ENCODE results near the gene PARK7. TPM values are rescaled to one million over a fixed set of nuclear protein-coding genes. Genes with fewer than 3 reads are reported as not detected.
A peak's percentile ranks its signal among the peaks of the same experiment; 100 is the strongest.

The PARK7 gene
- total RNA-seq, 4 donors from 2014 or later = 93.9 to 156 (median 129) TPM

DNA sequence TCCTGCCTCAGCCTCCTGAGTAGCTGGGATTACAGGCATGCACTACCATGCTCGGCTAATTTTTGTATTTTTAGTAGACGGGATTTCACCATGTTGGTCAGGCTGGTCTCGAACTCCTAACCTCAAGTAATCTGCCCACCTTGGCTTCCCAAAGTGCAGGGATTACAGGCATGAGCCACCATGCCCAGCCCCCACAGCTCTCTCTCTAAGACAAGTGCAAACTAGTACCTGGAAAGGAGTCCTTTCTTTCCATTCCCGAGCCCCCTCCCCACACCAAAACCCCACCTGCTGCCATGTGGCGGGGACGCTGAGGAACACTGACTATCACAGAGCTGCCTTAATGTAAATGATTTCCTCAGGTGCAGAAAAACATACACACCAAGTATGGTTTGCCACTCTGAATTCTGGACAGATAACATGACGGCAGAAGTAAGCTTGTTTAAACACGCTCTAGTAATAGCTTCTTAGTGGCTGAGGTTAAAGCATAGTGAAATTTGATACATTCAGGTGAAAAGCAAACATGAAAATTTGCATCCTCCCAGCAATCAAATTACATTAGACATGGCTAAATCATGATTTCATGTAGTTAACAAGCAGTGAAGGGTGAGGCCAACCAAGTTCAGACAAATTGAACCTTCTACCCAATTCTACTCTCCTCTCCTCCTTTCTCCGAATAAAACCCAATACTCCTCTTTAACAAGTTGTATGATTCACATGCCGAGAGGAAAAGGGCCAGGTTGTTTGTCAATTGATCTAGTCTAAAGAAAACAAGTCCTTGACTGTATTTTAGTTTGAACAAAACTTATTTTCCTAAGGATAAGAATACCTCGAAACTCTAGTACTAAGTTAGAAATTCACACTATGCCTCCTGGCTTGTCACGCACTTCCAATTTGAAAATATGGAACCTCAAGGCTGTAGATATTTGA is 44.8 kb downstream of the PARK7 start:
- H3K9me3 ChIP-seq = no peaks in the 10 kb centered on the region
- H3K4me3 ChIP-seq = no peak overlapping the region
- intact Hi-C loops (cut with DNase I) = no loop called here
- H3K27ac ChIP-seq = peak overlapping the region; percentile 84 to 95 (median 92)
- DNase-seq = no peak
- no peaks in the 10 kb centered on the region for H3K27me3 ChIP-seq
- WGBS, 2 donors = 46 to 51% methylated on average over 8 to 12 of the region's 12 CpGs
- TF ChIP-seq, protein P1, sequence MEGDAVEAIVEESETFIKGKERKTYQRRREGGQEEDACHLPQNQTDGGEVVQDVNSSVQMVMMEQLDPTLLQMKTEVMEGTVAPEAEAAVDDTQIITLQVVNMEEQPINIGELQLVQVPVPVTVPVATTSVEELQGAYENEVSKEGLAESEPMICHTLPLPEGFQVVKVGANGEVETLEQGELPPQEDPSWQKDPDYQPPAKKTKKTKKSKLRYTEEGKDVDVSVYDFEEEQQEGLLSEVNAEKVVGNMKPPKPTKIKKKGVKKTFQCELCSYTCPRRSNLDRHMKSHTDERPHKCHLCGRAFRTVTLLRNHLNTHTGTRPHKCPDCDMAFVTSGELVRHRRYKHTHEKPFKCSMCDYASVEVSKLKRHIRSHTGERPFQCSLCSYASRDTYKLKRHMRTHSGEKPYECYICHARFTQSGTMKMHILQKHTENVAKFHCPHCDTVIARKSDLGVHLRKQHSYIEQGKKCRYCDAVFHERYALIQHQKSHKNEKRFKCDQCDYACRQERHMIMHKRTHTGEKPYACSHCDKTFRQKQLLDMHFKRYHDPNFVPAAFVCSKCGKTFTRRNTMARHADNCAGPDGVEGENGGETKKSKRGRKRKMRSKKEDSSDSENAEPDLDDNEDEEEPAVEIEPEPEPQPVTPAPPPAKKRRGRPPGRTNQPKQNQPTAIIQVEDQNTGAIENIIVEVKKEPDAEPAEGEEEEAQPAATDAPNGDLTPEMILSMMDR (IDR thresholded peaks at IDR 0.05) = no peak
- TF ChIP-seq POLR2A (IDR thresholded peaks at IDR 0.05) = no peak
- peaks cover 0 to 32% (median 0%) of the 10 kb centered on the region in 3 donors for H3K36me3 ChIP-seq
- H3K4me1 ChIP-seq = peaks cover 23 to 66% (median 30%) of the 10 kb centered on the region in 3 donors

DNA sequence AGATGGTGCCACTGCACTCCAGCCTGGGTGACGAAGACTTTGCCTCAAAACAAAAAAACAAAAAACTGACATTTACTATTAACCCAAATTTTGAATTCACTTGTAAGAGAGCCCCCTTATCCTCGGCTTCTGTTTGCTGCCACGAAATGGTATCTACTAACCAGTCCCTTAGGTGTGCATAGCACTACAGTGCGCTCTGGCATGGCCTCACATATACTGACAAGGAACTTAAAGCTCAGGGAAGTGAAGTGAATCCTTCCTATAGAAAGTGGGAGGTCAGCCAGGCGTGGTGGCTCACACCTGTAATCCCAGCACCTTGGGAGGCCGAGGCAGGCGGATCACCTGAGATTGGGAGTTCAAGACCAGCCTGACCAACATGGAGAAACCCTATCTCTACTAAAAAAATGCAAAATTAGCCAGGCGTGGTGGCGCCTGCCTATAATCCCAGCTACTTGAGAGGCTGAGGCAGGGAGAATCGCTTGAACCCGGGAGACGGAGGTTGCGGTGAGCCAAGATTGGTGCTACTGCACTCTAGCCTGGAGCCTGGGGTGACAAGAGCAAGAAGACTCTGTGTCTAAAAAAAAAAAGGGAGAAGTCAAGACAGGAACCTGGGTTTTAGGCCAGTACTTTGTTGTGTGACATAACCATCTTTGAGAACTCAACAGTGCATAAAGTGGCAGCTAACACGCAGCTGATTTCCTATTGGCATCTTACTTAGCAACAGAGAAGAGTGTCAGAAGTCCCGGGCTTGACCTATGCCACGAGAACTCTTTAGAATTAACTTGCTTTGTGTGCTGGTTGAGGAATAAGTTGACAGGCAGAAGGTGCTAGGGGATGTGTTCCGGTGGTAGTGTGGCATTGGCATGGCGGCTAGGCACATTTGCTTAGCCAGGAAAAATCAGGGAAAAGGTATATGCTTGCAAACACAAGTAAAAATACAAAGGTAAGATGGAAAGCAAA is 47.8 kb downstream of the PARK7 start:
- H3K4me1 ChIP-seq = peaks cover 16 to 60% (median 17%) of the 10 kb centered on the region in 3 donors
- no peak for DNase-seq
- H3K36me3 ChIP-seq = peaks cover 9 to 61% (median 10%) of the 10 kb centered on the region in 3 donors
- 93% methylated on average over 14 to 18 of the region's 18 CpGs for WGBS, 2 donors
- TF ChIP-seq, protein P1 (IDR thresholded peaks at IDR 0.05) = no peak
- no peak for TF ChIP-seq POLR2A (IDR thresholded peaks at IDR 0.05)
- H3K9me3 ChIP-seq = no peaks in the 10 kb centered on the region
- H3K4me3 ChIP-seq = no peak overlapping the region
- no peaks in the 10 kb centered on the region for H3K27me3 ChIP-seq
- intact Hi-C loops (cut with DNase I) = no loop called here
- H3K27ac ChIP-seq = peak overlapping the region in 1 of 4 donors; percentile 16

DNA sequence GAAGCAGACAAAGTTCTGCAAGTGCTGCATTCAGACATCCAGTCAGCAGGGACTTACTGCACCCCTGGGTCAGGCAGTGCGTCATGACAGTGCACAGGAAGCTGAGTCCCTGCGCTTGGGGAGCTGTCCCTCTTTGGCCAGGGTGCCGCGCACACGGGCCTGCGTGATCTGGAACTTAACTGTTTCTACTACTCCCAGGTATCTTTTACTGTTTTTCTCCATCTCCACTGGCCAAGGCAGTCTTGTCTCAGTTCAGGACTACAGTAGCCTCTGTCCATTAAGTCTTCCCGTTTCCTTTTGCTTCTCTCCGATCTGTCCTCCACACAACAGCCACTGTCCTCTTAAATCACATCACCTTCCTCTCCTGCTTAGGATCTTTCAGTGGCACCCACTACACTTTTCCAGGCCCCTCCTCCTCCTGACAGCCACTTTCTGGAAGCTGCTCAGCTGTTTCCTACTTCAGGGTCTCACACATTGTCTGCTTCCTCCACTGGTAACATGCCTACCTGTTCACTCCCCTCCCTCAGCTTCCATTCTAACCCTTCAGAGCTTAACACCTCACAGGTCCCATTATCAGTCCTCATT is 48.7 kb downstream of the PARK7 start:
- peaks cover 13 to 60% (median 18%) of the 10 kb centered on the region in 3 donors for H3K4me1 ChIP-seq
- H3K9me3 ChIP-seq = no peaks in the 10 kb centered on the region
- TF ChIP-seq POLR2A (IDR thresholded peaks at IDR 0.05) = no peak
- TF ChIP-seq, protein P1 (IDR thresholded peaks at IDR 0.05) = no peak
- intact Hi-C loops (cut with DNase I) = no loop called here
- peaks cover 9 to 67% (median 12%) of the 10 kb centered on the region in 3 donors for H3K36me3 ChIP-seq
- no peak overlapping the region for H3K4me3 ChIP-seq
- no peak overlapping the region for H3K27ac ChIP-seq
- WGBS, 2 donors = 90 to 91% methylated on average over 8 of the region's 8 CpGs
- H3K27me3 ChIP-seq = no peaks in the 10 kb centered on the region
- DNase-seq = no peak

DNA sequence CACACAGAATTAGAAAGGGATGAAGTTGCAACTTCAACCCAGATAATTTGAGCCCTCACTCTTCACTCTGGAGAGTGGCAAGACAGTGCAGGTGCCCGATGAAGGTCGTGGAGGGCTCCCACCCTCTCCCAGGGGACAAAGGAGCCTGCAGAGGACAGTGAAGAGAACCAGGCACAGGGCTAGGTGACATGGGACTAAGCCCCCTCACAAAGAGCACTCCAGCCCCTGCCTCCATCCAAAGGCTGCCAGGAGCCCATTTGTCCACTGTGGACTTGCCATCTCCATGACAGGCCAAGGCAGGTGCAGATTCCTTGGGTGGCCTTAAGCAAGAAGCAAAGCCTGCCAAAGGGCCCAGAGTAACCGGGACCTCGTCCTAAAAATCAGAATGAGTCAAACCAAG is 49.5 kb downstream of the PARK7 start:
- Histone ChIP-seq H3K36me3 (peaks cover 9 to 67% (median 12%) of the 10 kb centered on the region in 3 donors), H3K4me1 (peaks cover 13 to 60% (median 18%) of the 10 kb centered on the region in 3 donors), H3K27ac (no peak overlapping the region), H3K4me3 (no peak overlapping the region), H3K27me3 (no peaks in the 10 kb centered on the region), H3K9me3 (no peaks in the 10 kb centered on the region)
- TF ChIP-seq POLR2A (IDR thresholded peaks at IDR 0.05) = no peak
- TF ChIP-seq, protein P1 (IDR thresholded peaks at IDR 0.05) = no peak
- intact Hi-C loops (cut with DNase I) = no loop called here
- DNase-seq = no peak
- WGBS, 2 donors = 55 to 73% methylated on average over 4 of the region's 4 CpGs
